H1 (cell line): Measurements from ENCODE around the gene GLRX5.

Experiments used
- CEBPB ChIP-seq: IDR thresholded peaks from 2 replicates; pipeline ENCODE4 v1.6.1; 2012; ENCODE audit warnings: low read depth, low read length
- CTCF ChIP-seq, 3 experiments: IDR thresholded peaks; 1 replicate in 2 of 3; 2 replicates in 1 of 3; pipeline versions ENCODE4 v1.5.1 to v1.6.1; 2011; ENCODE audit warnings: low read length in 3 of 3, mild to moderate bottlenecking in 3 of 3, inconsistent platforms in 2 of 3, low read depth in 1 of 3, moderate library complexity in 1 of 3; ENCODE audit not compliant: insufficient read depth in 1 of 3; ENCODE audit errors: control extremely low read depth in 1 of 3
- EGR1 ChIP-seq: IDR thresholded peaks from 2 replicates; pipeline ENCODE4 v1.6.1; 2011; ENCODE audit warnings: low read depth, low read length, borderline replicate concordance
- EZH2 ChIP-seq: fragments of 200-600 bp; sonication (generic); IDR thresholded peaks from 2 replicates; pipeline ENCODE4 v1.7.1; 2012; ENCODE audit warnings: low read depth, mild to moderate bottlenecking, moderate library complexity, low read length, inconsistent platforms; ENCODE audit not compliant: severe bottlenecking
- FOSL1 ChIP-seq: IDR thresholded peaks from 2 replicates; pipeline ENCODE4 v1.6.1; 2011; ENCODE audit warnings: mild to moderate bottlenecking, low read depth, low read length, moderate library complexity; ENCODE audit not compliant: insufficient read depth
- HDAC6 ChIP-seq: IDR thresholded peaks from one replicate; pipeline ENCODE4 v1.7.1; 2012; ENCODE audit warnings: low read depth, mild to moderate bottlenecking, inconsistent platforms, low read length, moderate library complexity
- PHF8 ChIP-seq: fragments of 200-600 bp; sonication (generic); conservative IDR thresholded peaks from 2 replicates; pipeline ENCODE4 v1.7.1; 2012; ENCODE audit warnings: low read depth, mild to moderate bottlenecking, inconsistent platforms, low read length, moderate library complexity
- POLR2A ChIP-seq, 2 experiments: IDR thresholded peaks; 1 replicate in 1 of 2; 2 replicates in 1 of 2; pipeline ENCODE4 v1.6.1; 2011; ENCODE audit warnings: low read depth in 2 of 2, low read length in 2 of 2, mild to moderate bottlenecking in 2 of 2; ENCODE audit errors: control extremely low read depth in 1 of 2
- RAD21 ChIP-seq, 2 experiments: IDR thresholded peaks in 1 of 2; conservative IDR thresholded peaks in 1 of 2; 2 replicates each; pipeline ENCODE4 v1.6.1; 2011; ENCODE audit warnings: low read depth in 2 of 2, low read length in 2 of 2, improper control_type of control experiment in 1 of 2, inconsistent platforms in 1 of 2, mild to moderate bottlenecking in 1 of 2, moderate library complexity in 1 of 2
- SIN3A ChIP-seq, 2 experiments: IDR thresholded peaks in 1 of 2; conservative IDR thresholded peaks in 1 of 2; 2 replicates each; pipeline ENCODE4 v1.6.1; 2011 to 2012; ENCODE audit warnings: low read length in 2 of 2, improper control_type of control experiment in 1 of 2, low read depth in 1 of 2, mild to moderate bottlenecking in 1 of 2
- SP1 ChIP-seq: IDR thresholded peaks from 2 replicates; pipeline ENCODE4 v1.6.1; 2011; ENCODE audit warnings: low read depth, low read length

DNA sequence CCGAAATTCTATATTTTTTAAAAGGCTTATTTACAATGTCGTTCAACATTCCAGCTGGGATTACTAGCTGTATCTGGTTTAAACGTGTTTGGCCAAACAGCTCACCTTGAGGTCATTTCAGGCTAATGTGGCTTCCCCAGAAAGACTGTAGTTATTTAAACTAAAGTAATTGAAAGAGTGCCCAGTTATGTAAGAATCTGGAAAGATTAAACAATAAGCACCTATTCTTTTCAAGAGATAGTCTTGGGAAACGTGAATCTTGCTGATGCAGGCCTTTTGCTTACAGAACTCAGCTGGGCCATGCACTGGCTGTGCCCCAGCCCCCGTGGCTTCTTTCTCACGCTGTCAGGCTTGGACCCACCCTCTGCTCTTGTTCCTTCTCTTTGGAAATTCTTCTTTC, 24.4 kb downstream of the GLRX5 start:
- TF ChIP-seq CTCF (IDR thresholded peaks at IDR 0.05; ENCODE audit: control extremely low read depth in 1 of 3, insufficient read depth in 1 of 3, low read depth in 1 of 3, low read length in 3 of 3), result no peak
- no peak for TF ChIP-seq FOSL1
- no peak for TF ChIP-seq POLR2A (IDR thresholded peaks at IDR 0.05; ENCODE audit: control extremely low read depth in 1 of 2, low read depth in 2 of 2, low read length in 2 of 2)
- no peak for TF ChIP-seq CEBPB
- TF ChIP-seq RAD21 (IDR thresholded peaks at IDR 0.05 in 1 of 2, conservative IDR thresholded peaks at IDR 0.05 in 1 of 2; ENCODE audit: low read depth in 2 of 2, low read length in 2 of 2), result no peak
- TF ChIP-seq EZH2, result no peak
- no peak for TF ChIP-seq HDAC6
- TF ChIP-seq SP1, result no peak
- TF ChIP-seq PHF8, result no peak
- no peak for TF ChIP-seq SIN3A (conservative IDR thresholded peaks at IDR 0.05 in 1 of 2, IDR thresholded peaks at IDR 0.05 in 1 of 2; ENCODE audit: low read depth in 1 of 2, low read length in 2 of 2)
- no peak for TF ChIP-seq EGR1
